K562 (cell line): ENCODE results near the gene C3. TPM values are rescaled to one million over a fixed set of nuclear protein-coding genes. Genes with fewer than 3 reads are reported as not detected.

Experiments used
- ARNT ChIP-seq, 2 experiments: fragments of 450-650 bp; IDR thresholded peaks; 2 replicates each; pipeline ENCODE4 v1.6.1; 2016; ENCODE audit warnings: mild to moderate bottlenecking in 1 of 2
- CBFA2T3 ChIP-seq: fragments of 450-650 bp; IDR thresholded peaks from 2 replicates; pipeline ENCODE4 v1.6.1; 2017
- CC2D1A ChIP-seq: fragments of 450-650 bp; IDR thresholded peaks from 2 replicates; pipeline ENCODE4 v1.6.1; 2017; ENCODE audit warnings: mild to moderate bottlenecking
- CHD2 ChIP-seq: IDR thresholded peaks from 2 replicates; pipeline ENCODE4 v1.6.1; 2011; ENCODE audit warnings: low read depth, low read length
- CTBP1 ChIP-seq: fragments of 450-650 bp; IDR thresholded peaks from 2 replicates; pipeline ENCODE4 v1.6.1; 2016; ENCODE audit warnings: borderline replicate concordance
- DNMT1 ChIP-seq: fragments of 450-650 bp; IDR thresholded peaks from 2 replicates; pipeline ENCODE4 v1.6.1; 2016; ENCODE audit warnings: antibody characterized with exemption, mild to moderate bottlenecking
- EP300 ChIP-seq: IDR thresholded peaks from 2 replicates; pipeline ENCODE4 v1.6.1; 2012; ENCODE audit warnings: low read length, improper control_type of control experiment
- ESRRA ChIP-seq: fragments of 450-650 bp; IDR thresholded peaks from 2 replicates; pipeline ENCODE4 v1.6.1; 2014; ENCODE audit warnings: low read depth, mild to moderate bottlenecking, moderate library complexity, borderline replicate concordance
- HDGF ChIP-seq: fragments of 450-650 bp; IDR thresholded peaks from 2 replicates; pipeline ENCODE4 v1.6.1; 2016
- HLTF ChIP-seq: fragments of 450-650 bp; IDR thresholded peaks from 2 replicates; pipeline ENCODE4 v1.6.1; 2016
- HNRNPL ChIP-seq: fragments of 200-400 bp; formaldehyde crosslinking; IDR thresholded peaks from 2 replicates; pipeline ENCODE4 v1.6.1; 2017; ENCODE audit warnings: low read depth, mild to moderate bottlenecking, low read length
- IFI16 ChIP-seq: fragments of 250-450 bp; sonication (Bioruptor Pico); IDR thresholded peaks from 2 replicates; pipeline ENCODE4 v2.1.2; 2022; ENCODE audit warnings: mild to moderate bottlenecking, inconsistent platforms
- KHSRP ChIP-seq: fragments of 450-650 bp; IDR thresholded peaks from 2 replicates; pipeline ENCODE4 v1.6.1; 2017
- MAFG ChIP-seq: fragments of 450-650 bp; conservative IDR thresholded peaks from 2 replicates; pipeline ENCODE4 v1.6.1; 2016; ENCODE audit warnings: missing genetic modification characterization, missing compliant biosample characterization
- MAFK ChIP-seq: IDR thresholded peaks from 2 replicates; pipeline ENCODE4 v1.6.1; 2011; ENCODE audit warnings: low read length, improper control_type of control experiment
- PHB ChIP-seq: fragments of 250-450 bp; sonication (Bioruptor Pico); IDR thresholded peaks from 2 replicates; pipeline ENCODE4 v1.5.0; 2021
- RBM34 ChIP-seq: fragments of 200-400 bp; formaldehyde crosslinking; IDR thresholded peaks from 2 replicates; pipeline ENCODE4 v1.6.1; 2018; ENCODE audit warnings: low read length, borderline replicate concordance; ENCODE audit not compliant: insufficient read depth
- STAG1 ChIP-seq: sonication (generic); formaldehyde crosslinking; IDR thresholded peaks from 2 replicates; pipeline ENCODE4 v1.5.0; 2020; ENCODE audit warnings: missing genetic modification reagents, borderline replicate concordance
- TCFL5 ChIP-seq: fragments of 250-450 bp; sonication (Bioruptor Pico); conservative IDR thresholded peaks from 2 replicates; pipeline ENCODE4 v1.6.1; 2021; ENCODE audit warnings: mild to moderate bottlenecking, moderate library complexity, matching md5 sums
- TEAD1 ChIP-seq, 2 experiments: fragments of 450-650 bp in 1 of 2; sonication (generic) in 1 of 2; formaldehyde crosslinking; IDR thresholded peaks; 2 replicates each; pipeline versions ENCODE4 v1.4.0 to v1.8.0; 2020 to 2022; ENCODE audit warnings: mild to moderate bottlenecking in 2 of 2, missing genetic modification reagents in 1 of 2
- TRIM24 ChIP-seq, 2 experiments: fragments of 450-650 bp; IDR thresholded peaks; 2 replicates each; pipeline ENCODE4 v1.6.1; 2016
- ZNF717 ChIP-seq: fragments of 250-450 bp; sonication (Bioruptor Pico); IDR thresholded peaks from 2 replicates; pipeline ENCODE4 v1.5.0; 2021
- polyA plus RNA-seq, 8 experiments: library from polyadenylated mRNA; depleted of rRNA in 4 of 8; stranded (reverse) in 5 of 8; unstranded in 3 of 8; fragments of >200 nt; fragmentation: Nextera tagmentation in 2 of 8; fragmentation: Illumina TruSeq in 1 of 8; extraction: Ambion mirVana in 2 of 8; extraction: Trizol in 1 of 8; gene quantifications; 2 replicates each; pipeline versions ENCODE4 v1.2.1 to v1.2.3, GENCODE V29; 2011 to 2014; ENCODE audit warnings: inconsistent platforms in 1 of 8, missing spikeins in 1 of 8
- total RNA-seq, 7 experiments: library from RNA; depleted of rRNA in 6 of 7; stranded (reverse); fragments of >200 nt in 6 of 7; fragmentation: Illumina TruSeq in 2 of 7; extraction: Trizol in 2 of 7; gene quantifications; 2 replicates each; pipeline versions ENCODE4 v1.2.1 to v1.2.3, GENCODE V29; 2011 to 2021; ENCODE audit warnings: low replicate concordance in 1 of 7
- TF ChIP-seq, protein P1 (sequence below): fragments of 450-650 bp; IDR thresholded peaks from 2 replicates; pipeline ENCODE4 v1.6.1; 2016
- TF ChIP-seq, protein P2 (sequence below): fragments of 450-650 bp; formaldehyde crosslinking; IDR thresholded peaks from 2 replicates; pipeline ENCODE4 v1.4.0; 2022; ENCODE audit warnings: missing genetic modification characterization
- TF ChIP-seq, protein P3 (sequence below): fragments of 450-650 bp; formaldehyde crosslinking; IDR thresholded peaks from 2 replicates; pipeline ENCODE4 v1.4.0; 2020; ENCODE audit warnings: mild to moderate bottlenecking, moderate library complexity

The C3 gene
- total and polyA plus RNA-seq, 9 of the 15 experiments (the other 6 are each of a cell fraction or from before 2014, with no cell fraction given): 0.59 to 10.6 (median 2.2) TPM

DNA sequence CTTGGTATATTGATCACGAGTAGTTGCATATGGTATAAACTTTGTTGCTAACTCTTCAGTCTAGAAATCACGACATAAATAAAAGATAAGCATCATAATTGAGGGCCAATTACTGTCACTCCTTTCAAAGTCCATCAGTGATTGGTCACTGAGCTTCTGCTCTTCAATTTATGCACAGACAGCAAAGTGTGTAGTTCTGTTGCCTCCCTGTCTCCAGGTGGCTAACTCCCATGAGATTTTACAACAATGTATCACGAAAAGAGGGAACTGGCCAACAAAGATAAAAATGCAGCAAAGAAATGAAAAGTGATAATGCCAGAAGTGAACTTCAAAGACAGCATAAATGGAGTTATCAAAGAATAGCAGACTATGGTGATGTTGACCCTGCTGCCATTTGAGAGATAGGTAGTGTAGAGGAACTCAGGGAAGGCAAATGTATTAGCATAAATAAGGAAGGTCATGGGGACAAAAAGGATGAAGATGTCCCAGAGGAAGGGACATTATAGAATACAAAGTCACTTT, 37.8 kb downstream of the C3 start (continued):
- peak; percentile 63 for TF ChIP-seq MAFG (tag)
- TF ChIP-seq CTBP1: peak; percentile 73; the same call in 1 of the 2 replicates
- TF ChIP-seq PHB (CRISPR knock-in tag): no peak
- TF ChIP-seq DNMT1: no peak
- no peak for TF ChIP-seq STAG1 (CRISPR knock-in tag)
- TF ChIP-seq EP300: peak; percentile 80
- TF ChIP-seq HLTF: peak; percentile 80; the same call in 1 of the 2 replicates
- peak; percentile 98 for TF ChIP-seq CBFA2T3
- TF ChIP-seq, protein P1, sequence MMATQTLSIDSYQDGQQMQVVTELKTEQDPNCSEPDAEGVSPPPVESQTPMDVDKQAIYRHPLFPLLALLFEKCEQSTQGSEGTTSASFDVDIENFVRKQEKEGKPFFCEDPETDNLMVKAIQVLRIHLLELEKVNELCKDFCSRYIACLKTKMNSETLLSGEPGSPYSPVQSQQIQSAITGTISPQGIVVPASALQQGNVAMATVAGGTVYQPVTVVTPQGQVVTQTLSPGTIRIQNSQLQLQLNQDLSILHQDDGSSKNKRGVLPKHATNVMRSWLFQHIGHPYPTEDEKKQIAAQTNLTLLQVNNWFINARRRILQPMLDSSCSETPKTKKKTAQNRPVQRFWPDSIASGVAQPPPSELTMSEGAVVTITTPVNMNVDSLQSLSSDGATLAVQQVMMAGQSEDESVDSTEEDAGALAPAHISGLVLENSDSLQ: peak; percentile 67
- 0 out of 2 replicates have a peak, but pooled peaks have one; percentile 24 for TF ChIP-seq KHSRP
- peak; percentile 85 for TF ChIP-seq ESRRA
- TF ChIP-seq RBM34: no peak
- peak; percentile 89; the same call in 1 of the 2 replicates for TF ChIP-seq CC2D1A
- TF ChIP-seq, protein P2, sequence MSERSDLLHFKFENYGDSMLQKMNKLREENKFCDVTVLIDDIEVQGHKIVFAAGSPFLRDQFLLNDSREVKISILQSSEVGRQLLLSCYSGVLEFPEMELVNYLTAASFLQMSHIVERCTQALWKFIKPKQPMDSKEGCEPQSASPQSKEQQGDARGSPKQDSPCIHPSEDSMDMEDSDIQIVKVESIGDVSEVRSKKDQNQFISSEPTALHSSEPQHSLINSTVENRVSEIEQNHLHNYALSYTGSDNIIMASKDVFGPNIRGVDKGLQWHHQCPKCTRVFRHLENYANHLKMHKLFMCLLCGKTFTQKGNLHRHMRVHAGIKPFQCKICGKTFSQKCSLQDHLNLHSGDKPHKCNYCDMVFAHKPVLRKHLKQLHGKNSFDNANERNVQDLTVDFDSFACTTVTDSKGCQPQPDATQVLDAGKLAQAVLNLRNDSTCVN (CRISPR knock-in tag): no peak
- no peak for TF ChIP-seq ZNF717 (CRISPR knock-in tag)
- no peak for TF ChIP-seq HDGF
- TF ChIP-seq, protein P3, sequence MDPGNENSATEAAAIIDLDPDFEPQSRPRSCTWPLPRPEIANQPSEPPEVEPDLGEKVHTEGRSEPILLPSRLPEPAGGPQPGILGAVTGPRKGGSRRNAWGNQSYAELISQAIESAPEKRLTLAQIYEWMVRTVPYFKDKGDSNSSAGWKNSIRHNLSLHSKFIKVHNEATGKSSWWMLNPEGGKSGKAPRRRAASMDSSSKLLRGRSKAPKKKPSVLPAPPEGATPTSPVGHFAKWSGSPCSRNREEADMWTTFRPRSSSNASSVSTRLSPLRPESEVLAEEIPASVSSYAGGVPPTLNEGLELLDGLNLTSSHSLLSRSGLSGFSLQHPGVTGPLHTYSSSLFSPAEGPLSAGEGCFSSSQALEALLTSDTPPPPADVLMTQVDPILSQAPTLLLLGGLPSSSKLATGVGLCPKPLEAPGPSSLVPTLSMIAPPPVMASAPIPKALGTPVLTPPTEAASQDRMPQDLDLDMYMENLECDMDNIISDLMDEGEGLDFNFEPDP (CRISPR knock-in tag): no peak
- peak; percentile 55; the same call in 1 of the 2 replicates for TF ChIP-seq MAFK
- no peak for TF ChIP-seq TEAD1 (CRISPR knock-in tag; IDR thresholded peaks at IDR 0.05)
- no peak for TF ChIP-seq CHD2
- no peak for TF ChIP-seq IFI16 (CRISPR knock-in tag)
- TF ChIP-seq HNRNPL: no peak
- TF ChIP-seq TCFL5 (CRISPR knock-in tag): no peak
- TF ChIP-seq ARNT (IDR thresholded peaks at IDR 0.05): peak; percentile 36 to 88; a peak in 3 of 4 replicates
- TF ChIP-seq TRIM24 (IDR thresholded peaks at IDR 0.05): peak; percentile 89 to 94
